GM18519 (cell line): Measurements from ENCODE around the gene SH3BP5.
A peak's percentile ranks its signal among the peaks of the same experiment; 100 is the strongest.

Experiments
- ATAC-seq: cut with Tn5 transposase; IDR thresholded peaks from one replicate; pipeline ENCODE4 v1.9.1; 2021; ENCODE audit warnings: mild to moderate bottlenecking, moderate library complexity; ENCODE audit not compliant: unreplicated experiment, low FRiP score

The SH3BP5 gene

DNA sequence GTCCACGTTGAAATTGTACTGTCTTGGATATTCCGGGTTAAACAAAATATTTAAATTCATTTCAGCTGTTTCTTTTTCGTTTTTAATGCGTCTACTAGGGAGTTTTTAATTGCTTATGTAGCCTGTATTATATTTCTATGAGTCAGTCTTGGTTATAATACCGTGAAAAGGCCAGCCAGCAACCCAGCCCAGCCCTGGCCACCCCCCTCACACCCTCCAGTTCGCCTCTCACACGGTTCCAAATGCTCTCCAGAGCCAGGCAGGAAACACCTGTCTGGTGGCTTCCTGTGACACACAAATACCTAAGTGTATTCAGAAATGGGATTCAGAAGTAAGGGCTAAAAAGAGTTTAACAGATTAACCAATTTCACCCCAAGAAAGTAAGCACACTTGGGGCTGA is 4.4 kb downstream of the SH3BP5 start:
- ATAC-seq: no peak

- ATAC-seq: no peak
Observed at GRCh38 chr3:15326673-15327072, 5.7 kb downstream of the SH3BP5 start.

- no peak for ATAC-seq
Observed at GRCh38 chr3:15326037-15326436, 6.3 kb downstream of the SH3BP5 start.

- ATAC-seq: no peak
Observed at GRCh38 chr3:15325228-15325627, 7.2 kb downstream of the SH3BP5 start.

- no peak for ATAC-seq
Observed at GRCh38 chr3:15324379-15324808, 8.0 kb downstream of the SH3BP5 start.

GRCh38 chr3:15323063-15323462 is 9.3 kb downstream of the SH3BP5 start:
- no peak for ATAC-seq

DNA sequence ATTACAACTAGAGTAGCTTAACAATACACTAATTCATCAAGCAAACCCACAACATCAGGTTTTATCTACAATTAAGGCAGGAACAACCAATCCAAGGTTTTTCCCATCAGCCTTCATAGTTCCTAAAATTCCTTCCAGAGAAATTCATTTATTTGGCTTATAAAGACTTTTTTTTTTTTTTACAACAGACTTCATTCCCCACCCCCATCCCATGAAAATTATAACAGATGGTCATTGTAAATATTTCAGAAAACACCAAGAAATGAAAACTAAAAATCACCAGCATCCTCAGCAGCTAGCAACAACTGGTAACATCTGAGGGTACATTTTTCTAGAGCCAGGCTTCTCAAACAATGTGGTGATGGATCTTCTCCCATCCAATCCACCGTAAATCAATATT is 11.0 kb downstream of the SH3BP5 start:
- no peak for ATAC-seq

- ATAC-seq: no peak
Observed at GRCh38 chr3:15319575-15319974, 12.8 kb downstream of the SH3BP5 start.

- no peak for ATAC-seq
Observed at GRCh38 chr3:15319136-15319535, 13.2 kb downstream of the SH3BP5 start.

DNA sequence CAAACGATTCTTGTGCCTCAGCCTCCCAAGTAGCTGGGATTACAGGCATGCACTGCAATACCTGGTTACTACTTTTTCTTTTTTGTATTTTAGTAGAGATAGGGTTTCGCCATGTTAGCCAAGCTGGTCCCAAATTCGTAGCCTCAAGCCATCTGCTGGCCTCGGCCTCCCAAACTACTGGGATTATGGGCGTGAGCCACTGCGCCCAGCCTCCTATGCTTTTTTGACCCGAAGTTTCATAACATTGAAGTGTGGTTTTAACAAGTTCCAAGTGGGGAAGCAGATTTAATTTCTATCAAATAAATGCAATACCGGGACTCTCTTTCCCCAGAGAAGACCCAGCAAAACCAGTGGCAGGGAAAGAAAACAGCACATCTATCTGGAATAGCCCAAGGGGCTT is 13.7 kb downstream of the SH3BP5 start:
- no peak for ATAC-seq

GRCh38 chr3:15316998-15317435 is 15.4 kb downstream of the SH3BP5 start:
- ATAC-seq: no peak

DNA sequence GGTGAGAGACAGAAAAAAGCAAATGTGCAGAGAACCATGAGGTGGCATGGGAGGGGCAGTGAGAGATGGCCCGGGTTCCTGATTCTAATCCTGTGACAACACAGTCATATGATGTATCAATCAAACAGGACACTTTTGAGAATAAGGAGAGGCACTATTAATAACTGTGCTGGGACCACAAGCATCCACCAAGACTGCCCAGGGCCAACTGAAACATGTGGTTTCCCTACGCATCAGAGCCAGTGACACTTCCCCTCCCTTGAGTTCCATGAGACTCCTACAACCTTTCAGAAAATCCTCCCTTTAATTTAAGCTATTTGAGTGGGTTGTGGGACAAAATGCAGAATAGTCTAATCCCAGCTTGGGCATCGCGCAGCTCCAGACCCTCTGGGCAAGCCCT is 17.4 kb downstream of the SH3BP5 start:
- ATAC-seq: no peak

DNA sequence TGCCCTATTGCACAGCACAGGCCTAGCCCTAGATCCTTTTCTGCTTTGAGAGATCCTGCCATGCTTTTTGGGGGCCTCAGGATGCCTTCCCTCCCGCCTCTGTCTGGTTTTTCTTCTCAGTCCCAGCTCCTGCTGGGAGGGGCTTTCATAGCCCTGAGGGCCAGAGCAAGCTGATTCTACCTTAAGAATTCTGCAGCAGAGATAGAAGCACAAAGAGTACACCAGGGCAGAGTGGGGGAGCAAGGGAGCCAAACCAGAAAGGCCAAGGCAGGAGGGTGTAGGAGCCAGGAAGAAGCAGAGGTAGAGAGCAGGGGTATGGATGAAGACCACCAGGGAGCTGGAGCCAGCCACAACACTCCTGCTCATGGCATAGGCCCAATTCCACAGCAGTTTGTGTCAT is 18.1 kb downstream of the SH3BP5 start:
- ATAC-seq: no peak

GRCh38 chr3:15313461-15313860 is 18.9 kb downstream of the SH3BP5 start:
- no peak for ATAC-seq

DNA sequence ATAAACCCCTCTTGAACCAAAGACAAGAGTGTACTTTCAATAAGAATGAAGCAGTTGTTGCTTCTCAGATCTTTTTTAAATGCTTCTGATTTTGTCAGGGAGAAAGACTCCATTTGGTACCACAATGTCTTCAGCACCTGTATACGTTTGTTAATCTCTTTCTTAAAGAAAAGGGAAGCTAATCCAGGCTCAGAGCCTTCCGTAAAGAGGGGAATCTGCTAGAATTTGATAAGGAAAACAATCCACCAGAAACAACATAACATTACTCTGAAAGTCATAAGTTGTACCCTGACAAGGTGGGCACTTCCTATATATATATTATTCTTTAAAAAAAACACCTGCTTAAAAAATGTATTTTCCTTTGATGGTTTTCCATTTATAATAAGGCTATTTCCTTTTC is 19.8 kb downstream of the SH3BP5 start:
- no peak for ATAC-seq

GRCh38 chr3:15310491-15311370 is 21.7 kb downstream of the SH3BP5 start:
- peak; percentile 79 for ATAC-seq

DNA sequence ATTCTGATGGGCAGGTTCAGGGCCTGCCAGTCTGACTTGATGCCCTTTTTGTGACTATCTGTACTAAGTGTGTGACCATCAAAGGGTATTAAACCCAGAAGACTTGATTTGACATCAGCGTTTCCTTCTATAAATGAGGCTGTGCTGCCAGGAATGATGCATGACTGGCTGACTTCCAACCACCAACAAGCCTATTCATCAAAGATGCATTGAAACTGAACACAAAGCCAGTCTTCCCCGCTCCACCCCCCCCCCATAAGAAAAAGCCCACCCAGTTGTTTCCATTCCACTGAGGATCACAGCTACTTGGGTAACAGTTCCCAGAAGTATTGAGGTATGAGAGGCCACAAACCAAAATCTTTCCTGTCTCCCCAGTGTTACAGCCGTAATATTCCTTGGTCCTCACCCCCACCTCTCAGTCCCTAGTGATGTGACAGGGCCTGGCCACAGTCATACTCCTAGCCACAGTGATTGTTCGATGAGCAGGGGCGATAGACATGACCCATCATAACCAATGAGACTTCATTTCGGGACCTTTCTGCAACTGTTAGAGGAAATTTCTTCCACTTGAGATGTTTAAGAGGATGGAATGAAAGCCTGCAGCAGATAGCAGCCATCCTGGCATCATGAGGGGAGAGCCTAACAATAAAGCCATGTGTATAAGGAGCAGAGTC is 22.6 kb downstream of the SH3BP5 start:
- no peak for ATAC-seq

DNA sequence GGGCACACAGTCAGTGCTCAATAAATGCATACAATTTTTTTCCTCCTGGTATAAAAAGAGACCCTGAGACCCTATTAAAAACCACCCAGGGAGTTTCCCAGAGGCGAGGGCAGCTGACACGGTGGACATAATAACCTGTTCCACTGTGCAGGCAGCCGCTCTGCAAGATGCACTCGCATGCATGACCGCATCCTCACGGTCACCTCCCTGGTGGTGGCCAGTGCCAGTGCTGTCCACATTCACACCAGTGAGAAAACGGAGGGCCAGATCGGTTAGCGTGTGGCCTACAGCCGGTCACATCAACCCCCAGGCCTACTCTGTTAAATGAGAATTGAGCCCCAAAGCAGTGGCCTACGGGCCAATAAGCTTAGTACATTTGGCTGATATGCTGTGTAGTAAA is 24.8 kb downstream of the SH3BP5 start:
- no peak for ATAC-seq

DNA sequence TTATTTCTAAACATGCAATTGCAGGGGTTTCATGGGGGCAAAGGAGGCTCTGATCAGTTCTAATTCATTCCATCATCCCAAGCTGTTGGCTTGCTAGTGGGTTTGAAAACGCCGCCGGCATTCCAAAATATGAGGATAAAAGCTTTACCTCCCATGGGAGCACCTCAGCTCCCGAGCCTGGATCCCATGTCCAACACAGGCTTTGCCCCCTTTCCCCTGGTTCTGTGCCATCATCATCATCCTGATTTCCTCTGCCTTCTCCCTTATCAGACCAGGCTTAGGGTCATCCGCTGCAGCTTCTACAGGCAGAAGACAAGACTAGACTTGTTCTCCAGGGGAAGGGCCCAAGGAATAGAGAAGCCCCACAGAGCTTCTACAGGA is 25.4 kb downstream of the SH3BP5 start:
- no peak for ATAC-seq

DNA sequence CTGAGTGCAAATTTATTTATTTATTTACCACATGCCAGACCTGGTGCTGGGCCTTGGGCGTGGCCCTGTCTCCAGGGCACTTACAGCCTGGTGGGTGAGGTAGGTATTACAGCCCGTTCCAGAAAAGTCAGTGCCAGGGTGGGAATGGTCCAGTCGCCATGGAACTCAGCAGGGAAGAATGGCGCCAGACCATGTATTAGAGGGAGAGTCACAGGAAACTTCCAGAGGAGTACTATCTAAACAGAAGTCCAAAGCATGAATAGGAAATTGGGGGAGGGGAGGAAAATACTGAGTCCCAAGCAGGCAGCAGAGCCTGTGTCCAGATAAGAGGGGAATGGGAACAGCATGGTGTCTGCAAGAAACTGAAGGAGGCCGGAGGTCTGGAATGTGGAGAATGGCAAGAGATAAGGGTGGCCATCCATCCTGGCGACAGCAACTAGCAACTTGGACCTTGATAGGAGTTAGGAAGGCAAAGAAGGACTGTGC is 27.0 kb downstream of the SH3BP5 start:
- no peak for ATAC-seq

DNA sequence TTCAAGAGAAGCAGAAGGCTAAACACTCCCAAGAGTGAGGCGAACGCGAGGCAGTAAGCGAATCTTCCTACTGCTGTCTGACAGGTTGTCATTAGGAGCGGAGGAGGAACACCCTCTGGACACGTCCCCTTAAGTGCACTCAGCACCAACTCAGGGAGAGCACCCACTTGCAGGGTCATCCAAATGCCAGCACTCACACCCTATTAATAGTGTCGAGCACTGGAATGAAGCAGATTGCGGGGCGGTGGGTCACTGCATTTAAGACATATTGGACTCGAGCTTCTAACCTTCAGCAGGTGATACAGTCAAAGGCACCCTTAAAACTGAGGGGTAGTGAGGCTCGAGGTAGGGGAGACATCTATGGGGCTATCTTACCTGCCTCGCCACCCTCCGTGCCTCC is 28.7 kb downstream of the SH3BP5 start:
- ATAC-seq: no peak

- ATAC-seq: no peak
Observed at GRCh38 chr3:15303216-15303615, 29.2 kb downstream of the SH3BP5 start.
